OCI-LY1 (cell line): ENCODE measurements around the gene LRP1.

Source experiments
- H2AFZ ChIP-seq: fragments of 200-600 bp; sonication (generic), shearing (Covaris generic); 2 replicates; pipeline ENCODE4 v1.6.0; 2014; ENCODE audit warnings: antibody characterized with exemption, mild to moderate bottlenecking, low read length
- H3F3A ChIP-seq: fragments of 200-600 bp; sonication (generic), shearing (Covaris generic); 2 replicates; pipeline ENCODE4 v1.6.0; 2014; ENCODE audit warnings: mild to moderate bottlenecking, antibody characterized with exemption, low read length, moderate library complexity; ENCODE audit not compliant: insufficient read depth
- H3K27ac ChIP-seq: fragments of 200-600 bp; sonication (generic); 2 replicates; pipeline ENCODE4 v1.5.1; 2014; ENCODE audit warnings: low read length, mixed run types, mild to moderate bottlenecking, low read depth; ENCODE audit not compliant: poor library complexity, severe bottlenecking
- H3K27me3 ChIP-seq: fragments of 200-600 bp; sonication (generic); 2 replicates; pipeline ENCODE4 v1.6.0; 2014; ENCODE audit warnings: antibody characterized with exemption, mild to moderate bottlenecking, low read length, moderate library complexity; ENCODE audit not compliant: insufficient read depth
- H3K36me3 ChIP-seq: fragments of 200-600 bp; sonication (generic); 2 replicates; pipeline ENCODE4 v1.6.1; 2014; ENCODE audit warnings: mild to moderate bottlenecking, antibody characterized with exemption, low read length, moderate library complexity, mixed read lengths; ENCODE audit not compliant: insufficient read depth
- H3K4me1 ChIP-seq: fragments of 200-600 bp; sonication (generic); 2 replicates; pipeline ENCODE4 v1.5.1; 2014; ENCODE audit warnings: mild to moderate bottlenecking, low read length, moderate library complexity; ENCODE audit not compliant: insufficient read depth, severe bottlenecking
- H3K4me2 ChIP-seq: fragments of 200-600 bp; sonication (generic), shearing (Covaris generic); 2 replicates; pipeline ENCODE4 v1.6.1; 2014; ENCODE audit warnings: low read length
- H3K4me3 ChIP-seq: fragments of 200-600 bp; sonication (generic); 2 replicates; pipeline ENCODE4 v1.5.1; 2014; ENCODE audit warnings: low read length, low read depth, mild to moderate bottlenecking, mixed read lengths; ENCODE audit not compliant: poor library complexity, severe bottlenecking
- H3K79me2 ChIP-seq: fragments of 200-600 bp; shearing (Covaris generic); 2 replicates; pipeline ENCODE4 v1.6.1; 2016; ENCODE audit warnings: mixed run types, low read length, mixed read lengths; ENCODE audit not compliant: insufficient read depth
- H3K9ac ChIP-seq: fragments of 200-600 bp; sonication (generic), shearing (Covaris generic); 2 replicates; pipeline ENCODE4 v1.6.1; 2014; ENCODE audit warnings: mild to moderate bottlenecking, low read length, mixed read lengths
- H3K9me2 ChIP-seq: fragments of 200-600 bp; sonication (generic), shearing (Covaris generic); 2 replicates; pipeline ENCODE4 v1.6.1; 2014; ENCODE audit warnings: low read depth, mild to moderate bottlenecking, low read length, mixed read lengths
- H3K9me3 ChIP-seq: fragments of 200-600 bp; shearing (Covaris generic); 2 replicates; pipeline ENCODE4 v1.6.1; 2014; ENCODE audit warnings: low read length, mixed read lengths
- H4K20me1 ChIP-seq: fragments of 200-600 bp; sonication (generic), shearing (Covaris generic); 2 replicates; pipeline ENCODE4 v1.6.0; 2016; ENCODE audit warnings: mild to moderate bottlenecking, low read length; ENCODE audit not compliant: insufficient read depth
- CTCF ChIP-seq: fragments of 200-600 bp; sonication (generic), shearing (Covaris generic); IDR thresholded peaks from 2 replicates; pipeline ENCODE4 v1.5.1; 2017; ENCODE audit warnings: mild to moderate bottlenecking, antibody characterized with exemption, low read length, moderate library complexity, mixed read lengths
- EZH2 ChIP-seq: fragments of 200-600 bp; sonication (generic), shearing (Covaris generic); IDR thresholded peaks from 2 replicates; pipeline ENCODE4 v1.8.0; 2017; ENCODE audit warnings: borderline replicate concordance, mixed run types, mild to moderate bottlenecking, antibody characterized with exemption, low read length, moderate library complexity, mixed read lengths

The LRP1 gene

GRCh38 chr12:57190037-57190436, 61.8 kb downstream of the LRP1 start:
- no peak overlapping the region for H2AFZ ChIP-seq
- no peaks in the 10 kb centered on the region for H3K9me3 ChIP-seq
- H3K27ac ChIP-seq: no peak overlapping the region
- H3K79me2 ChIP-seq: no peaks in the 10 kb centered on the region
- TF ChIP-seq CTCF: no peak
- no peak overlapping the region for H3K4me2 ChIP-seq
- H3K36me3 ChIP-seq: no peaks in the 10 kb centered on the region
- no peak overlapping the region for H3K9ac ChIP-seq
- no peaks in the 10 kb centered on the region for H4K20me1 ChIP-seq
- no peaks in the 10 kb centered on the region for H3K9me2 ChIP-seq
- no peaks in the 10 kb centered on the region for H3F3A ChIP-seq
- 0 out of 2 replicates have a peak, but pooled peaks cover 8% of the 10 kb centered on the region for H3K27me3 ChIP-seq
- peaks cover 8% of the 10 kb centered on the region for H3K4me1 ChIP-seq
- H3K4me3 ChIP-seq: no peak overlapping the region

- Histone ChIP-seq H3K9me2 (no peaks in the 10 kb centered on the region), H3K4me1 (peaks cover 16% of the 10 kb centered on the region), H3K27ac (no peak overlapping the region), H3K9me3 (no peaks in the 10 kb centered on the region), H3K4me3 (no peak overlapping the region), H2AFZ (no peak overlapping the region), H3K36me3 (no peaks in the 10 kb centered on the region), H3K79me2 (no peaks in the 10 kb centered on the region), H3K4me2 (no peak overlapping the region), H3K9ac (no peak overlapping the region), H3K27me3 (peaks cover 8% of the 10 kb centered on the region; the same call in 1 of the 2 replicates), H4K20me1 (no peaks in the 10 kb centered on the region), H3F3A (no peaks in the 10 kb centered on the region)
- TF ChIP-seq EZH2 (no peak), CTCF (no peak)
Measured at GRCh38 chr12:57190821-57191220, 62.5 kb downstream of the LRP1 start.

- Histone ChIP-seq H3K9ac (no peak overlapping the region), H3F3A (no peaks in the 10 kb centered on the region), H3K9me3 (no peaks in the 10 kb centered on the region), H3K27ac (no peak overlapping the region), H3K36me3 (no peaks in the 10 kb centered on the region), H3K4me3 (no peak overlapping the region), H2AFZ (no peak overlapping the region), H3K9me2 (no peaks in the 10 kb centered on the region), H3K79me2 (no peaks in the 10 kb centered on the region), H3K4me2 (no peak overlapping the region), H3K4me1 (peaks cover 21% of the 10 kb centered on the region), H3K27me3 (peaks cover 9% of the 10 kb centered on the region; the same call in 1 of the 2 replicates), H4K20me1 (no peaks in the 10 kb centered on the region)
- TF ChIP-seq CTCF (no peak), EZH2 (no peak)
Measured at GRCh38 chr12:57191410-57191809, 63.1 kb downstream of the LRP1 start.
